SW480 (cell line): Measurements from ENCODE around the gene PCDHA12.
"Not testable (repeated sequence)": the region's sequence is repeated elsewhere in the genome, so short reads cannot be mapped to it uniquely, and the experiment has no call there.

Source experiments
- DNase-seq: peaks from one replicate; pipeline ENCODE4 v3.0.0-alpha.2; 2016; ENCODE audit warnings: low spot score

The PCDHA12 gene, protein sequence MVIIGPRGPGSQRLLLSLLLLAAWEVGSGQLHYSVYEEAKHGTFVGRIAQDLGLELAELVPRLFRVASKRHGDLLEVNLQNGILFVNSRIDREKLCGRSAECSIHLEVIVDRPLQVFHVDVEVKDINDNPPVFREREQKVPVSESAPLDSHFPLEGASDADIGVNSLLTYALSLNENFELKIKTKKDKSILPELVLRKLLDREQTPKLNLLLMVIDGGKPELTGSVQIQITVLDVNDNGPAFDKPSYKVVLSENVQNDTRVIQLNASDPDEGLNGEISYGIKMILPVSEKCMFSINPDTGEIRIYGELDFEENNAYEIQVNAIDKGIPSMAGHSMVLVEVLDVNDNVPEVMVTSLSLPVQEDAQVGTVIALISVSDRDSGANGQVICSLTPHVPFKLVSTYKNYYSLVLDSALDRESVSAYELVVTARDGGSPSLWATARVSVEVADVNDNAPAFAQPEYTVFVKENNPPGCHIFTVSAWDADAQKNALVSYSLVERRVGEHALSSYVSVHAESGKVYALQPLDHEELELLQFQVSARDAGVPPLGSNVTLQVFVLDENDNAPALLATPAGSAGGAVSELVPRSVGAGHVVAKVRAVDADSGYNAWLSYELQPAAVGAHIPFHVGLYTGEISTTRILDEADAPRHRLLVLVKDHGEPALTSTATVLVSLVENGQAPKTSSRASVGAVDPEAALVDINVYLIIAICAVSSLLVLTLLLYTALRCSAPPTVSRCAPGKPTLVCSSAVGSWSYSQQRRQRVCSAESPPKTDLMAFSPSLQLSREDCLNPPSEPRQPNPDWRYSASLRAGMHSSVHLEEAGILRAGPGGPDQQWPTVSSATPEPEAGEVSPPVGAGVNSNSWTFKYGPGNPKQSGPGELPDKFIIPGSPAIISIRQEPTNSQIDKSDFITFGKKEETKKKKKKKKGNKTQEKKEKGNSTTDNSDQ

DNA sequence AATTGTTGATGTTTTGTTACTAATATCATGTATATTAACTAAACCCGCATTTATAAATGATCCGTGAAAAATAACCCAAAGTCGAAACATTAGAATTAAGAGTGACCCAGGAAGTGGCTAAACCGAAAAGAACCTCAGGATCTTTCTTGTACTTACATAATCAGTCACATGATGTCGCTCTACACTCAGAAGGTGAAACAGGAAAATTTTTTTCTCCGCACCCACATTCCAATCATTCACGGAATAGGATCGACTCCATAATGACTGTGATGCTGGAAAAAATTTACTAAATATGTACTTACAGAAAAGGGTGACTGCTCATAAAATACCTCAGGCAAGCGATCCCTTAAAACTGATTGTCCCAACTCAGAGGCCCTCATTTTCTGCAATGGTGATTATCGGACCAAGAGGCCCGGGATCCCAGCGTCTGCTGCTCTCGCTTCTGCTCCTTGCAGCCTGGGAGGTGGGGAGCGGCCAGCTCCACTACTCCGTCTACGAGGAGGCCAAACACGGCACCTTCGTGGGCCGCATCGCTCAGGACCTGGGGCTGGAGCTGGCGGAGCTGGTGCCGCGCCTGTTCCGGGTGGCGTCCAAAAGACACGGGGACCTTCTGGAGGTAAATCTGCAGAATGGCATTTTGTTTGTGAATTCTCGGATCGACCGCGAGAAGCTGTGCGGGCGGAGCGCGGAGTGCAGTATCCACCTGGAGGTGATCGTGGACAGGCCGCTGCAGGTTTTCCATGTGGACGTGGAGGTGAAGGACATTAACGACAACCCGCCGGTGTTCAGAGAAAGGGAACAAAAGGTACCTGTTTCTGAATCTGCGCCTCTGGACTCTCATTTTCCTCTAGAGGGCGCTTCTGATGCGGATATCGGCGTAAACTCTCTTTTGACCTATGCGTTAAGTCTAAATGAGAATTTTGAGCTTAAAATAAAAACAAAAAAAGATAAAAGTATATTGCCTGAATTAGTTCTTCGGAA, at the start of gene PCDHA12:
TSS of gene PCDHA12 (plus strand) at position 224 of the 981 bp plus-strand sequence. CDS start at position 389, 165 bp downstream.
- no peak for DNase-seq

DNA sequence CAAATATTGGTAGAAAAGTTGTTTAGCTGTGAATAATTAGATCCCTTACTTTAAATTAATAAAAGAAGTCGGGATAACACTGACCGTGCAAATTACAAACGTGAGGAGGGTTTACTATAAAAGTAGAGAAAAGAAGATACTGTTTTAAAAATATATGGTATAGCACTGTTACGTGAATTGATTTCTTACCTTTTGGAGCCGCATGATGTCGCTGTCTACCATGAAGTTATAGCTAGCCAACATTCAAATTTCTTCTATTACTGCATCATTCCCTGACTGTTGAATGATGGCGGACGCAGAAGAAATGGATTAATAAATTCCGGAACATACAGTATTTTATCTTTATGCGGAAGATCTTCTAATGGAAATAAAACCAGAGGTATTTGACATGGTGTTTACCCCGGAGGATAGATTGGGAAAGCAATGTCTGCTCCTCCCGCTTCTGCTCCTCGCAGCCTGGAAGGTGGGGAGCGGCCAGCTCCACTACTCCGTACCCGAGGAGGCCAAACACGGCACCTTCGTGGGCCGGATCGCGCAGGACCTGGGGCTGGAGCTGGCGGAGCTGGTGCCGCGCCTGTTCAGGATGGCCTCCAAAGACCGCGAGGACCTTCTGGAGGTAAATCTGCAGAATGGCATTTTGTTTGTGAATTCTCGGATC, 47.3 kb upstream of the PCDHA12 start, which contains the start of gene PCDHA6:
TSS of gene PCDHA6 (plus strand) at position 257 of the 658 bp plus-strand sequence. CDS start at position 389, 132 bp downstream.
- no peak for DNase-seq

DNA sequence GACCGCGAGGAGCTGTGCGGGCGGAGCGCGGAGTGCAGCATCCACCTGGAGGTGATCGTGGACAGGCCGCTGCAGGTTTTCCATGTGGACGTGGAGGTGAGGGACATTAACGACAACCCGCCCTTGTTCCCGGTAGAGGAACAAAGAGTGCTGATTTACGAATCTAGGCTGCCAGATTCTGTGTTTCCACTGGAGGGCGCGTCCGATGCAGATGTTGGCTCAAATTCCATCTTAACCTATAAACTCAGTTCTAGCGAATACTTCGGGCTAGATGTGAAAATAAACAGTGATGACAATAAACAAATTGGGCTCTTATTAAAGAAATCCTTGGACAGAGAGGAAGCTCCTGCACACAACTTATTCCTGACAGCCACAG, 46.8 kb upstream of the PCDHA12 start:
- no peak for DNase-seq

DNA sequence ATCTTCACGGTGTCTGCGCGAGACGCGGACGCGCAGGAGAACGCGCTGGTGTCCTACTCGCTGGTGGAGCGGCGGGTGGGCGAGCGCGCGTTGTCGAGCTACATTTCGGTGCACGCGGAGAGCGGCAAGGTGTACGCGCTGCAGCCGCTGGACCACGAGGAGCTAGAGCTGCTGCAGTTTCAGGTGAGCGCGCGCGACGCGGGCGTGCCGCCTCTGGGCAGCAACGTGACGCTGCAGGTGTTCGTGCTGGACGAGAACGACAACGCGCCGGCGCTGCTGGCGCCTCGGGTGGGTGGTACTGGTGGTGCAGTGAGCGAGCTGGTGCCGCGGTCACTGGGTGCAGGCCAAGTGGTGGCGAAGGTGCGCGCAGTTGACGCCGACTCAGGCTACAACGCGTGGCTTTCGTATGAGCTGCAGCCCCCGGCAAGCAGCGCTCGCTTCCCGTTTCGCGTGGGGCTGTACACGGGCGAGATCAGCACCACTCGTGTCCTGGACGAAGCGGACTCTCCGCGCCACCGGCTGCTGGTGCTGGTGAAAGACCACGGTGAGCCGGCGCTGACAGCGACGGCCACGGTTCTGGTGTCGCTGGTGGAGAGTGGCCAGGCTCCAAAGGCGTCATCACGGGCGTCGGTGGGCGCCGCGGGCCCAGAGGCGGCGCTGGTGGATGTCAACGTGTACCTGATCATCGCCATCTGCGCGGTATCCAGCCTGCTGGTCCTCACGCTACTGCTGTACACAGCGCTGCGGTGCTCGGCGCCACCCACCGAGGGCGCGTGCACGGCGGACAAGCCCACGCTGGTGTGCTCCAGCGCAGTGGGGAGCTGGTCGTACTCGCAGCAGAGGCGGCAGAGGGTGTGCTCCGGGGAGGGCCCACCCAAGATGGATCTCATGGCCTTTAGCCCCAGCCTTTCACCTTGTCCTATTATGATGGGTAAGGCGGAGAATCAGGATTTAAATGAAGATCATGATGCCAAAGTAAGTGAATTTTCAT, 45.3 kb upstream of the PCDHA12 start:
- DNase-seq, result not testable (repeated sequence)

DNA sequence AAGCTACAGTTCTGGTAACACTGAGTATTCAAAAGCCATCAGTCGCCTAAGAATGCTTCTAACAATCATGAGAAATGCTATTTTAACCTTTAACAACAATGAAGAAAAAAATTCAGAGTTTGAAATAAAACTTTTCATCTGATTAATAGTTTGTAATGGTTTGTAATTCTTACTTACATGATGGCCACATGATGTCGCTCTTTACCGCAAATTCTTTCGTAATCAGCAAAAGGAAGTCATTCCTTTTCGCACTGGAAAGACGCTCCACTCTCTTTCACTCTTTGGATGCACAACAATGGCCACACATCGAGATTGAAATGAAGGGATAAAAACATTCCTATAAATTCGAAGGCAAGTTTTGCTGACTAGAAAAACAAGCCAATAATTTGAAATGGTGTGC, 41.1 kb upstream of the PCDHA12 start, which contains the start of gene PCDHA7:
TSS of gene PCDHA7 (plus strand) at position 277 of the 400 bp plus-strand sequence. CDS start at position 392, 115 bp downstream.
- DNase-seq, result no peak

DNA sequence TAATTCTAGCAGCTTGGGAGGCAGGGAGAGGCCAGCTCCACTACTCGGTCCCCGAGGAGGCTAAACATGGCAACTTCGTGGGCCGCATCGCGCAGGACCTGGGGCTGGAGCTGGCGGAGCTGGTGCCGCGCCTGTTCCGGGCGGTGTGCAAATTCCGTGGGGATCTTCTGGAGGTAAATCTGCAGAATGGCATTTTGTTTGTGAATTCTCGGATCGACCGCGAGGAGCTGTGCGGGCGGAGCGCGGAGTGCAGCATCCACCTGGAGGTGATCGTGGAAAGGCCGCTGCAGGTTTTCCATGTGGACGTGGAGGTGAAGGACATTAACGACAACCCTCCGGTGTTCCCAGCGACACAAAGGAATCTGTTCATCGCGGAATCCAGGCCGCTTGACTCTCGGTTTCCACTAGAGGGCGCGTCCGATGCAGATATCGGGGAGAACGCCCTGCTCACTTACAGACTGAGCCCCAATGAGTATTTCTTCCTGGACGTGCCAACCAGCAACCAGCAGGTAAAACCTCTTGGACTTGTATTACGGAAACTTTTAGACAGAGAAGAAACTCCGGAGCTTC, 40.6 kb upstream of the PCDHA12 start:
- DNase-seq, result not testable (repeated sequence)

DNA sequence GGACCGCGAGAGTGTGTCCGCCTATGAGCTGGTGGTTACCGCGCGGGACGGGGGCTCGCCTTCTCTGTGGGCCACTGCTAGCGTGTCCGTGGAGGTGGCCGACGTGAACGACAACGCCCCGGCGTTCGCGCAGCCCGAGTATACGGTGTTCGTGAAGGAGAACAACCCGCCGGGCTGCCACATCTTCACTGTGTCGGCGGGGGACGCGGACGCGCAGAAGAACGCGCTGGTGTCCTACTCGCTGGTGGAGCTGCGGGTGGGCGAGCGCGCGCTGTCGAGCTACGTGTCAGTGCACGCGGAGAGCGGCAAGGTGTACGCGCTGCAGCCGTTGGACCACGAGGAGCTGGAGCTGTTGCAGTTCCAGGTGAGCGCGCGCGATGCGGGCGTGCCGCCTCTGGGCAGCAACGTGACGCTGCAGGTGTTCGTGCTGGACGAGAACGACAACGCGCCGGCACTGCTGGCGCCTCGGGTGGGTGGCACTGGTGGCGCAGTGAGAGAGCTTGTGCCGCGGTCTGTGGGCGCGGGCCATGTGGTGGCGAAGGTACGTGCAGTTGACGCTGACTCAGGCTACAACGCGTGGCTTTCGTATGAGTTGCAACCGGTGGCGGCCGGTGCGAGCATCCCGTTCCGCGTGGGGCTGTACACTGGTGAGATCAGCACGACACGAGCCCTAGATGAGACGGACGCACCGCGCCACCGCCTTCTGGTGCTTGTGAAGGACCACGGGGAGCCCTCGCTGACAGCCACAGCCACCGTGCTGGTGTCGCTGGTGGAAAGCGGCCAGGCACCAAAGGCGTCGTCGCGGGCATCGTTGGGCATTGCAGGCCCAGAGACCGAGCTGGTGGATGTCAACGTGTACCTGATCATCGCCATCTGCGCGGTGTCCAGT, 39.2 kb upstream of the PCDHA12 start:
- DNase-seq, result no peak

DNA sequence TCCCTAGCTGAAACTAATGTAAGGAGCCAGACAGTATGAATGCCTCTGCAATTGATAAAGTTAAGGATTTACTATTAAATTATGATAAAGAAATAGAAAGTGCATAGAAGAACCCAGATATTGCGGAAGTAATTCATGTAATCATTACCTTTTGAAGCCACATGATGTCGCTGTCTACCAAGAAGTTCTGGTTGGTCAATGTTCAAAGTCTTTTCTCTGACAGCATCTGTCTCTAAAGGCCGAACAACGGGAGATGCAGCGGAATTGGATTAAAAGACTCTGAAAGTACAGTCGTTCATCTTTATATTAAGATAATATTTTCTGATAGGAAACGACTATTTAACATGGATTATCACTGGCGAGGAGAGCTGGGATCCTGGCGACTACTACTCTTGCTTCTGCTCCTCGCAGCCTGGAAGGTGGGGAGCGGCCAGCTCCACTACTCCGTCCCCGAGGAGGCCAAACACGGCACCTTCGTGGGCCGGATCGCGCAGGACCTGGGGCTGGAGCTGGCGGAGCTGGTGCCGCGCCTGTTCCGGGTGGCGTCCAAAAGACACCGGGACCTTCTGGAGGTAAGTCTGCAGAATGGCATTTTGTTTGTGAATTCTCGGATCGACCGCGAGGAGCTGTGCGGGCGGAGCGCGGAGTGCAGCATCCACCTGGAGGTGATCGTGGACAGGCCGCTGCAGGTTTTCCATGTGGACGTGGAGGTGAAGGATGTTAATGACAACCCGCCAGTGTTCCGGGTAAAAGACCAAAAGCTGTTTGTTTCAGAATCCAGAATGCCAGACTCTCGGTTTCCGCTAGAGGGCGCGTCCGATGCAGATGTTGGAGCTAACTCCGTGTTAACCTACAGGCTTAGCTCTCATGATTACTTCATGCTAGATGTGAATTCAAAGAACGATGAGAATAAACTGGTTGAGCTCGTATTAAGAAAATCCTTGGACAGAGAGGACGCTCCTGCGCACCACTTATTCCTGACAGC, 33.8 kb upstream of the PCDHA12 start, which contains the start of gene PCDHA8:
TSS of gene PCDHA8 (plus strand) at position 210 of the 985 bp plus-strand sequence. CDS start at position 345, 135 bp downstream.
- peak; percentile 32 for DNase-seq

DNA sequence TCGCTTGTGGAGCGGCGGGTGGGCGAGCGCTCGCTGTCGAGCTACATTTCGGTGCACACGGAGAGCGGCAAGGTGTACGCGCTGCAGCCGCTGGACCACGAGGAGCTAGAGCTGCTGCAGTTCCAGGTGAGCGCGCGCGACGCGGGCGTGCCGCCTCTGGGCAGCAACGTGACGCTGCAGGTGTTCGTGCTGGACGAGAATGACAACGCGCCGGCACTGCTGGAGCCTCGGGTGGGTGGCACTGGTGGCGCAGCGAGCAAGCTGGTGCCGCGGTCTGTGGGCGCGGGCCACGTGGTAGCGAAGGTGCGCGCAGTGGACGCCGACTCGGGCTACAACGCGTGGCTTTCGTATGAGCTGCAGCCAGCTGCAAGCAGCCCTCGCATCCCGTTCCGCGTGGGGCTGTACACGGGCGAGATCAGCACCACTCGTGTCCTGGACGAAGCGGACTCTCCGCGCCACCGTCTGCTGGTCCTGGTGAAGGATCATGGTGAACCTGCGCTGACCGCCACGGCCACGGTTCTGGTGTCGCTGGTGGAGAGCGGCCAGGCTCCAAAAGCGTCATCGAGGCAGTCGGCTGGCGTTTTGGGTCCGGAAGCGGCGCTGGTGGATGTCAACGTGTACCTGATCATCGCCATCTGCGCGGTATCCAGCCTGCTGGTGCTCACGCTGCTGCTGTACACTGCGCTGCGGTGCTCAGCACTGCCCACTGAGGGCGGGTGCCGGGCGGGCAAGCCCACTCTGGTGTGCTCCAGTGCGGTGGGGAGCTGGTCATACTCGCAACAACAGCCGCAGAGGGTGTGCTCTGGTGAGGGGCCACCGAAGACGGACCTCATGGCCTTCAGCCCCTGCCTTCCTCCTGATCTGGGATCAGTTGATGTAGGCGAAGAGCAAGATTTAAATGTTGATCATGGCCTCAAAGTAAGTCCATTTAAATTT, 32.0 kb upstream of the PCDHA12 start:
- DNase-seq, result no peak

DNA sequence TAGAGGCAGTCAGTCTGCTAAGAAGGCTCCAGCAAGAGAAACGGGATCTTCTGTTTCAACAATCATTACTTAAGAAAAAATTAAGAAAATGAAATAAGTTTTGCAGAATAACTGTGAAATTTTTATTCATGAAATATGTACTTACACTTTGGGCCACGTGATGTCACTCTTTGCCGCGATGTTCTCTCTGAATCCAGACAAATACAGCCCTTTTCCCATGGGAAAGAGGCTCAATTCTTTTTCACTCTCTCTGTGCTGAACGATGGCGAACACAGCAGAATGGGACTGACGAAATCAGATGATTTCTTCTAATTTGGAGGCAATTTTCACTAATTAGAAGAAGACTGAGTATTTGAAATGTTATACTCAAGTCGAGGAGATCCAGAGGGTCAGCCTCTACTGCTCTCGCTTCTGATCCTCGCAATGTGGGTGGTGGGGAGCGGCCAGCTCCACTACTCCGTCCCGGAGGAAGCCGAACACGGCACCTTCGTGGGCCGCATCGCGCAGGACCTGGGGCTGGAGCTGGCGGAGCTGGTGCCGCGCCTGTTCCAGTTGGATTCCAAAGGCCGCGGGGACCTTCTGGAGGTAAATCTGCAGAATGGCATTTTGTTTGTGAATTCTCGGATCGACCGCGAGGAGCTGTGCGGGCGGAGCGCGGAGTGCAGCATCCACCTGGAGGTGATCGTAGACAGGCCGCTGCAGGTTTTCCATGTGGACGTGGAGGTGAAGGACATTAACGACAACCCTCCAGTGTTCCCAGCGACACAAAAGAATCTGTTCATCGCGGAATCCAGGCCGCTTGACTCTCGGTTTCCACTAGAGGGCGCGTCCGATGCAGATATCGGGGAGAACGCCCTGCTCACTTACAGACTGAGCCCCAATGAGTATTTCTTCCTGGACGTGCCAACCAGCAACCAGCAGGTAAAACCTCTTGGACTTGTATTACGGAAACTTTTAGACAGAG, 26.7 kb upstream of the PCDHA12 start, which contains the start of gene PCDHA9:
TSS of gene PCDHA9 (plus strand) at position 244 of the 964 bp plus-strand sequence. CDS start at position 358, 114 bp downstream.
- not testable (repeated sequence) for DNase-seq

DNA sequence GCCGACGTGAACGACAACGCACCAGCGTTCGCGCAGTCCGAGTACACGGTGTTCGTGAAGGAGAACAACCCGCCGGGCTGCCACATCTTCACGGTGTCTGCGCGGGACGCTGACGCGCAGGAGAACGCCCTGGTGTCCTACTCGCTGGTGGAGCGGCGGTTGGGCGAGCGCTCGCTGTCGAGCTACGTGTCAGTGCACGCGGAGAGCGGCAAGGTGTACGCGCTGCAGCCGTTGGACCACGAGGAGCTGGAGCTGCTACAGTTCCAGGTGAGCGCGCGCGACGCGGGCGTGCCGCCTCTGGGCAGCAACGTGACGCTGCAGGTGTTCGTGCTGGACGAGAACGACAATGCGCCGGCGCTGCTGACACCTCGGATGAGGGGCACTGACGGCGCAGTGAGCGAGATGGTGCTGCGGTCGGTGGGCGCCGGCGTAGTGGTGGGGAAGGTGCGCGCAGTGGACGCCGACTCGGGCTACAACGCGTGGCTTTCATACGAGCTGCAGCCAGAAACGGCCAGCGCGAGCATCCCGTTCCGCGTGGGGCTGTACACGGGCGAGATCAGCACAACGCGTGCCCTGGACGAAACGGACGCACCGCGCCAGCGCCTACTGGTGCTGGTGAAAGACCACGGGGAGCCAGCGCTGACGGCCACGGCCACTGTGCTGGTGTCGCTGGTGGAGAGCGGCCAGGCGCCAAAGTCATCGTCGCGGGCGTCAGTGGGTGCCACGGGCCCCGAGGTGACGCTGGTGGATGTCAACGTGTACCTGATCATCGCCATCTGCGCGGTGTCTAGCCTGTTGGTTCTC, 25.1 kb upstream of the PCDHA12 start:
- DNase-seq, result not testable (repeated sequence)

DNA sequence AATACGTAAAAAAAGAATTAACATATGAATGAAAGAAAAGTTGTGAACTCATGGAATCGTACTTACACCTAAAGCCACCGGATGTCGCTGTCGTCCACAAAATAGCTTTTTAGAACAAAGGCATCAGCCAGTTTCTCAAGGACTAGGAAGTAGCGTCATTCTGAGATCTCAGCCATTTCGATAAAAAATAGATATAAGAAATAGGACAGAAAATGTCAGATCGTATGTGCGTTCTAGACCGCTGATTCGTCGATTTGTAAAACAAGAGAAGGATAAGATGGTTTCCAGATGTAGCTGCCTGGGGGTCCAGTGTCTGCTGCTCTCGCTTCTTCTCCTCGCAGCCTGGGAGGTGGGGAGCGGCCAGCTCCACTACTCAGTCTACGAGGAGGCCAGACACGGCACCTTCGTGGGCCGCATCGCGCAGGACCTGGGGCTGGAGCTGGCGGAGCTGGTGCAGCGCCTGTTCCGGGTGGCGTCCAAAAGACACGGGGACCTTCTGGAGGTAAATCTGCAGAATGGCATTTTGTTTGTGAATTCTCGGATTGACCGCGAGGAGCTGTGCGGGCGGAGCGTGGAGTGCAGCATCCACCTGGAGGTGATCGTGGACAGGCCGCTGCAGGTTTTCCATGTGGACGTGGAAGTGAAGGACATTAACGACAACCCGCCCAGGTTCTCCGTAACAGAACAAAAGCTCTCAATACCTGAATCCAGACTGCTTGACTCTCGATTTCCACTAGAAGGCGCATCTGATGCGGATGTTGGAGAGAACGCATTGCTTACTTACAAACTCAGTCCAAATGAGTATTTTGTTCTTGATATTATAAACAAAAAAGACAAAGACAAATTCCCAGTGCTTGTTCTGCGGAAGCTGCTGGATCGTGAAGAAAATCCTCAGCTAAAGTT, 19.1 kb upstream of the PCDHA12 start, which contains the start of gene PCDHA10:
TSS of gene PCDHA10 (plus strand) at position 126 of the 903 bp plus-strand sequence. CDS start at position 278, 152 bp downstream.
- DNase-seq, result no peak
